Large intestine (tissue), 12 donors: Measurements from ENCODE around the gene PFKFB3. TPM values are rescaled to one million over a fixed set of nuclear protein-coding genes. Genes with fewer than 3 reads are reported as not detected.

ENCODE experiments used
- DNase-seq, 2 donors: peaks; one replicate each; pipeline versions ENCODE4 v3.0.0 to v3.0.0-alpha.2; 2013
- H3K27ac ChIP-seq: one replicate; pipeline ENCODE4 v1.5.1; 2013; ENCODE audit warnings: low read length
- H3K27me3 ChIP-seq: 2 replicates; pipeline ENCODE4 v1.6.1; 2013; ENCODE audit warnings: low read length; ENCODE audit not compliant: control insufficient read depth, insufficient read depth
- H3K36me3 ChIP-seq: 2 replicates; pipeline ENCODE4 v1.6.1; 2013; ENCODE audit warnings: low read length; ENCODE audit not compliant: control insufficient read depth, insufficient read depth
- H3K4me1 ChIP-seq: one replicate; pipeline ENCODE4 v1.6.1; 2013; ENCODE audit warnings: low read length; ENCODE audit not compliant: control insufficient read depth, insufficient read depth
- H3K4me3 ChIP-seq: one replicate; pipeline ENCODE4 v1.5.1; 2013; ENCODE audit warnings: low read length
- H3K9me3 ChIP-seq: one replicate; pipeline ENCODE4 v1.6.1; 2013; ENCODE audit warnings: mild to moderate bottlenecking, low read depth, low read length, moderate library complexity; ENCODE audit not compliant: control insufficient read depth
- WGBS: methylation state at CpG from one replicate; pipeline ENCODE4 v1.1.5; 2013; ENCODE audit warnings: low lambda C conversion rate; ENCODE audit not compliant: insufficient coverage; 5-methylcytosine and 5-hydroxymethylcytosine counted together
- long read RNA-seq, 11 donors: transcript quantifications; one replicate each; lab custom pipeline, GENCODE V29; 2026
- polyA plus RNA-seq: library from polyadenylated mRNA; unstranded; fragments of 120-200 nt; gene quantifications from one replicate; pipeline ENCODE4 v1.2.1, GENCODE V29; 2013

PFKFB3 gene
- 15.3 TPM for polyA plus RNA-seq
- long read RNA-seq, donor 1, full-length matches to known transcripts = 1 of 1 reads
- long read RNA-seq, donor 1, partial matches to known transcripts = 0 of 1 reads
- long read RNA-seq, donor 1, other reads (novel, unspliced or antisense) = 0 of 1 reads
- long read RNA-seq, donor 2 = 0 reads
- long read RNA-seq, donor 3 = 0 reads
- long read RNA-seq, donor 4 = 0 reads
- long read RNA-seq, donor 5, full-length matches to known transcripts = 5 of 5 reads
- long read RNA-seq, donor 5, partial matches to known transcripts = 0 of 5 reads
- long read RNA-seq, donor 5, other reads (novel, unspliced or antisense) = 0 of 5 reads
- long read RNA-seq, donor 6, full-length matches to known transcripts = 3 of 3 reads
- long read RNA-seq, donor 6, partial matches to known transcripts = 0 of 3 reads
- long read RNA-seq, donor 6, other reads (novel, unspliced or antisense) = 0 of 3 reads
- long read RNA-seq, donor 7, full-length matches to known transcripts = 1 of 1 reads
- long read RNA-seq, donor 7, partial matches to known transcripts = 0 of 1 reads
- long read RNA-seq, donor 7, other reads (novel, unspliced or antisense) = 0 of 1 reads
- long read RNA-seq, donor 8, full-length matches to known transcripts = 1 of 1 reads
- long read RNA-seq, donor 8, partial matches to known transcripts = 0 of 1 reads
- long read RNA-seq, donor 8, other reads (novel, unspliced or antisense) = 0 of 1 reads
- long read RNA-seq, donor 9 = 0 reads
- long read RNA-seq, donor 10, full-length matches to known transcripts = 1 of 1 reads
- long read RNA-seq, donor 10, partial matches to known transcripts = 0 of 1 reads
- long read RNA-seq, donor 10, other reads (novel, unspliced or antisense) = 0 of 1 reads
- long read RNA-seq, donor 11 = 0 reads

GRCh38 chr10:6202684-6203330 lies at the start of gene PFKFB3:
TSS of gene PFKFB3 (plus strand) at chr10:6202932. CDS start at chr10:6203261, 329 bp downstream.
- Histone ChIP-seq H3K4me3 (peak within 1 kb of the TSS; percentile 55), H3K4me1 (peaks cover 14% of the 10 kb centered on the region), H3K9me3 (peaks cover 3% of the 10 kb centered on the region), H3K27ac (peak within 1 kb of the TSS; percentile 73), H3K27me3 (peaks cover 46% of the 10 kb centered on the region), H3K36me3 (no peaks in the 10 kb centered on the region)
- peak; percentile 92 to 93 for DNase-seq
- WGBS = no CpG with 5 or more reads among the region's 75 CpGs

GRCh38 chr10:6153845-6154244 lies 48.9 kb upstream of the PFKFB3 start:
- WGBS = no CpG with 5 or more reads among the region's 7 CpGs
- no peaks in the 10 kb centered on the region for H3K4me1 ChIP-seq

GRCh38 chr10:6154566-6154965 lies 48.2 kb upstream of the PFKFB3 start:
- Histone ChIP-seq H3K27me3 (no peaks in the 10 kb centered on the region), H3K36me3 (no peaks in the 10 kb centered on the region), H3K4me3 (no peak overlapping the region), H3K27ac (no peak overlapping the region), H3K9me3 (no peaks in the 10 kb centered on the region), H3K4me1 (no peaks in the 10 kb centered on the region)
- no peak for DNase-seq
- WGBS = no CpG with 5 or more reads among the region's 14 CpGs

More at GRCh38 chr10:6153845-6154244, 48.9 kb upstream of the PFKFB3 start:
- no peak overlapping the region for H3K4me3 ChIP-seq
- no peaks in the 10 kb centered on the region for H3K9me3 ChIP-seq
- no peak overlapping the region for H3K27ac ChIP-seq
- no peak for DNase-seq
- no peaks in the 10 kb centered on the region for H3K27me3 ChIP-seq
- H3K36me3 ChIP-seq = no peaks in the 10 kb centered on the region

- H3K27ac ChIP-seq = no peak overlapping the region
- H3K9me3 ChIP-seq = peaks cover under 1% of the 10 kb centered on the region
Observed at GRCh38 chr10:6158276-6158675, 44.5 kb upstream of the PFKFB3 start.

GRCh38 chr10:6161921-6162320 lies 40.8 kb upstream of the PFKFB3 start:
- no CpG with 5 or more reads among the region's 3 CpGs for WGBS
- H3K4me1 ChIP-seq = peaks cover 17% of the 10 kb centered on the region
- no peak overlapping the region for H3K4me3 ChIP-seq
- peaks cover 6% of the 10 kb centered on the region for H3K36me3 ChIP-seq
- DNase-seq = no peak
- no peaks in the 10 kb centered on the region for H3K27me3 ChIP-seq
- H3K27ac ChIP-seq = no peak overlapping the region
- peaks cover 3% of the 10 kb centered on the region for H3K9me3 ChIP-seq

More at GRCh38 chr10:6158276-6158675, 44.5 kb upstream of the PFKFB3 start:
- H3K27me3 ChIP-seq = no peaks in the 10 kb centered on the region
- peaks cover 7% of the 10 kb centered on the region for H3K4me1 ChIP-seq
- no CpG with 5 or more reads among the region's 7 CpGs for WGBS
- DNase-seq = no peak
- H3K36me3 ChIP-seq = no peaks in the 10 kb centered on the region
- H3K4me3 ChIP-seq = no peak overlapping the region

- H3K9me3 ChIP-seq = peaks cover 3% of the 10 kb centered on the region
- 20% methylated on average over 1 of the region's 12 CpGs for WGBS
- H3K4me3 ChIP-seq = peak overlapping the region; percentile 47
- peak overlapping the region; percentile 88 for H3K27ac ChIP-seq
- H3K27me3 ChIP-seq = no peaks in the 10 kb centered on the region
- peaks cover 17% of the 10 kb centered on the region for H3K4me1 ChIP-seq
- peaks cover 6% of the 10 kb centered on the region for H3K36me3 ChIP-seq
- no peak for DNase-seq
Observed at GRCh38 chr10:6162589-6163356, 40.0 kb upstream of the PFKFB3 start.

- Histone ChIP-seq H3K4me1 (peaks cover 17% of the 10 kb centered on the region), H3K36me3 (peaks cover 6% of the 10 kb centered on the region), H3K27ac (peak overlapping the region; percentile 98), H3K9me3 (peaks cover 3% of the 10 kb centered on the region), H3K27me3 (no peaks in the 10 kb centered on the region), H3K4me3 (peak overlapping the region; percentile 73)
- no CpG with 5 or more reads among the region's 91 CpGs for WGBS
- peak; percentile 97 to 98 for DNase-seq
Observed at GRCh38 chr10:6163364-6164270, 39.1 kb upstream of the PFKFB3 start.

- DNase-seq = peak in 1 of 2 donors; percentile 74
- peaks cover 3% of the 10 kb centered on the region for H3K9me3 ChIP-seq
- H3K27ac ChIP-seq = peak overlapping the region; percentile 98
- peak overlapping the region; percentile 73 for H3K4me3 ChIP-seq
- peaks cover 17% of the 10 kb centered on the region for H3K4me1 ChIP-seq
- H3K36me3 ChIP-seq = peaks cover 6% of the 10 kb centered on the region
- WGBS = no CpG with 5 or more reads among the region's 16 CpGs
- H3K27me3 ChIP-seq = no peaks in the 10 kb centered on the region
Observed at GRCh38 chr10:6164271-6165095, 38.2 kb upstream of the PFKFB3 start.
